Stimulated activated CD4-positive, alpha-beta T cell treated with anti-CD3 and anti-CD28 coated beads, Interleukin-12 subunit alpha, Interleukin-12 subunit beta, amount 100 ng/mL, for 4 hours (primary cell): Measurements from ENCODE around the gene CIB4.

Source experiments
- DNase-seq: peaks from one replicate; pipeline ENCODE4 v3.0.0-alpha.2; 2020

The CIB4 gene

DNA sequence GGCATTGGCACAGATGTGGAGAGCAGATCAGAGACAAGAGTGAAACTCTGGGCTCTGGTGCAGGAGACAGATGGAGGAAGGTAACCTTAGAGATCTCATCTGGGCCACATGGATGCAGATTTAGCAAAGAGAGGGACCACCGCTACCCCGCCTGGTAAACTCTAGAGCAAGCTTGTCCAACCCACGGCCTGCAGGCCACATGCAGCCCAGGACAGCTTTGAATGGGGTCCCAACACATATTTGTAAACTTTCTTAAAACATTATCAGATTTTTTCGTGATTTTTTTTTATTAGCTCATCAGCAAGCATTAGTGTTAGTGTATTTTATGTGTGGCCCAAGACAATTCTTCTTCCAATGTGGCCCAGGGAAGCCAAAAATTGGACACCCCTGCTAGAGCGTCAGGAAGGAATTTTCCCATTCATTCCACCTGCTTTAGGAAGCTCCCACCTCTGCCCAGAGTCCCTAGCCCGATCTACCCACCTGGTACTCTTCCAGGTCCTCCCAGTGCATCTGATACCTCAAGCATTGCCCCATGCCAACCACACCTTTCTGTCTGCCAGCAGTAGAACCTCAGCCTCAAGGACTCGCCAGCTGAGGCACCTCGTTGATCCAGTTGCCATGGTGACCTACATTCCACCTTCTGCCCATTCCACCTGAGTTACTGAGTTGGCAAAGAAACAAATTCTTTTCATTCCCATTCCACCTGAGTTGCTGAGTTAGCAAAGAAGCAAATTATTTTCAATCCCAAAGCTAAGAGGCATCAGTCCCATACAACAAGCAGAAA lies at the start of gene CIB4:
TSS of gene CIB4 (minus strand) at position 586 of the 784 bp plus-strand sequence. CDS start at position 534, 52 bp downstream.
- no peak for DNase-seq

- DNase-seq: no peak
These were observed 46.6 kb upstream of the CIB4 start for GRCh38 chr2:26687801-26688200.

GRCh38 chr2:26687328-26687727 lies 46.2 kb upstream of the CIB4 start:
- no peak for DNase-seq

- DNase-seq: no peak
These were observed 45.0 kb upstream of the CIB4 start for GRCh38 chr2:26685989-26686839.

DNA sequence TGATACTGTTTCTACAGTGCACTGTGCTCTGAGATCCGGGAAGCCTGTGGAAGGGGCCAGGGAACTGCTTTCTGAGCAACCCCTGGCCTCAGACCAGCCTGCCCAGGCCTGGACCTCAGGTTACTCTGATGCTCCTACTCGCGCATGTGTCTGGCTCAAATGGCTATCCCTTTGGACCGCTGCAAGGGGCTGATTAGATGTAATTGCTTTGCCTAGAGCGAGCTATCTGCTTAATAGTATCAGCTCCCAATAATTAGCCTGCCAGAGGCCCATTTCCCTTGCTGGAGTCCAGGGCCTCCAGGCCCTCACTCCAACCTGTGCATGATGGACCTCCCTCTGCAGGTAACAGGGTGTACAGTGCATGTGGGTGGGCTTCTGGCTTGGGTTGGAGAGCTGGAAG lies 44.2 kb upstream of the CIB4 start:
- DNase-seq: no peak

DNA sequence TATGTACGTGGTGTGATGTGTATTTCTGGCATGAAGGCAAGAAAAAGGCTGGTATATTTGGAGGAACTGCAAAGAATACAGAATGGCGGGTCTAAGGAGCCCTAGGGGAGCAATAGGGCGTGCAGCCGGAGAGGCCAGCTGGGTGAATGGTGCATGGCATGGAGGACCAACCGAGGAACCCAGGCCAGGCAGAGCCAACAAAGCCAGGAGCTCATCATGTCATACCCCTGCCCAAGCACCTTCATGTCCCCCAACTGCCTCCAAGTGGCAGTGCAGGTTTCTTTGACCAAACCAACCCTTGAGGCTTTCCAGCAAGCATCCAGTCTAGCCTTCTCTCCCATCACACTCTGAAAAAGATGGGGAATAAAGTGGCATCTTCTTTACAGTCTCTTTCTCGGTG lies 42.4 kb upstream of the CIB4 start:
- DNase-seq: no peak

DNA sequence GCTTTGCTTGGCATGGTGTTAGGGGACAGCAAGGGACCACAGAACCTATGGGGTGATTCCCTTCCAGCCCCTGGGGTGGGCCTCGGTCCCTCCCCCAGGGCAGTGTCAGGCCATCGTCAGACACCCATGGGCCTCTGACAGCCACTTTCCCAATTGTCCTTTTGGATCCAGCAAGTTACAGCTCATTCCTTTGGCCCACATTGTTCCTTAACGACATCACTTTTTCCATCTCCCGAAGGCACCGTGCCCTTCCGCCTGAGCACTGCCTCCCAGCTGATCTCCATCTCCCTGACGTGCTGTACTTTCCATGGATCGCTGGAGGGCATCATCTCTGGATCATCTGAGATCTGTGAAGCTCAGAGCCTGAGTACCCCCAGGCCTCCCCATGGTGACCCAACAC lies 41.0 kb upstream of the CIB4 start:
- DNase-seq: no peak

DNA sequence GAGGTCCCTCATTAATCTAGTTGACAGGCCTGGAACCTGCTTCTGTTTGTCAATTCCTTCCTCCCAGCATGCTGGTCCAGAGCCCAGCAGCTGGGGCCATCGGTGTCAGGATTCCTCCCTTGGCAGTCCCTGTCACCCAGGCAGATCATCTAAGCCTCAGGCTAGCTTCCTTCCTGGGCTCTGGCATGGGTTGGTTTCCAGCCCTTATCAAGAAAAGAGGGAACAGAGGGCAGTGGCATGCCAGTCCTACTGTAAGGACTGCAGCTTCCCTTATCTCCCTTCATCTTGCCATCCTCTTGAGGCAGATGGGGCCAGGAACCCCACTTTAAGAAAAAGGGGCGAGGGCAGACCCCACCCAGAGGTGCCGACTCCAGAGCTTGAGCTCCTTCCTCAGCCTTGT lies 40.5 kb upstream of the CIB4 start:
- no peak for DNase-seq

DNA sequence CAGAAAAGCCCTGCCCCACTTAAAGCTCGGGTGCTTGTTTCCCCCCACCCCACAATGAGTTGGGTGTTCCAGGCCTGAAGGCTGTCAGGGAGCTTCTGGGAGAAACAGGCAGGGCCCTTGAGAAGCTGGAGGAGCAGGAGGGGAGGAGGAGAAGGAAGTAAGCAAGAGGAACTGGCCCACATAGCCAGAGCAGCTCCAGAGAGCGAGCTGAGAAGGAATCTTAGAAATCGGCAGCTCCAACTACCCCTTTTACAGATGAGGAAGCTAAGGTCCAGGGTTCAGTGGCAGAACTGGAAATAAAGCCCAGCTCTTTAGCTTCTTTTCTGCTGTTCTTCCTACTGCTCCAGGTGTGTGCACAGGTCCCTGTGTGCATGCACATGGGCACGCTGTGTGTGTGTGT lies 38.7 kb upstream of the CIB4 start:
- no peak for DNase-seq

DNA sequence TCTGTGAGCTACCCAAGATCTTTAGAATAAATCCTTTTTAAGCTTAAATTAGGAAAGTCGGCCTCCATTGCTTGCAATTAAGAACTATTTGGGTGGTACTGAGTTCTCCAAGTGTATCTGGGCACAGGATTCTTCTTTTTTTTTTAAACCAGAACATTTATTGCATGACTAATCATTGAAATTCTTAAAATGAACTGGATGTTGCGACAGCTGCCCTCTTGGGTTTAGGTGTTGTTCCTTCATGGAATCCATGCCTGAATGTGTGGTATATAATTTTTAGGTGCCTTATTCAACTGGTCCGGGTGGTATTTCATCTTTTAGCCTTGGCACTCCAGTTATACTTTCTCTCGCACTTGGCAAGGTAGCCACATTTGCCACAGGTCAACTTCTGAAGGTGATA lies 36.9 kb upstream of the CIB4 start:
- DNase-seq: no peak

GRCh38 chr2:26675651-26676255 lies 34.6 kb upstream of the CIB4 start:
- DNase-seq: no peak

DNA sequence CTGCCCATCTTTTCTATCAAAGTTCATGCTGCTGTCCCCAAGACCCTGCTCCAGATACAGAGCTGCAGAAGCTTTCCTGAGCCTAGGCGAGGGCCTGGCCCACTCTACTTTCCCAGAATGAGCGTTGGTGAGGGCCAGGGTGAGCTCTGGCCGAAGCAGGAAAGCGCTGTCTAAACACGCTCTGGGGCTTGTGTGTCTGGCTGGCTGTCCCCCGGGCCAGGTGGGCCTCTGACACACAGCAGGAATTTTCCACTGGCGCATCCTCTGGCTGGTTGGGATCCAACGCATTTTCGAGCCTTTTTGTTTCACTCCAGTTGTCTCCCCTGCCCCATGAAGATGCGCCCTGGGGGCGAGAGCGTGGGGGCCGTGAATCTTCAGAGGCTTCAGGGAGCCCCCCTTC lies 33.6 kb upstream of the CIB4 start:
- DNase-seq: no peak

DNA sequence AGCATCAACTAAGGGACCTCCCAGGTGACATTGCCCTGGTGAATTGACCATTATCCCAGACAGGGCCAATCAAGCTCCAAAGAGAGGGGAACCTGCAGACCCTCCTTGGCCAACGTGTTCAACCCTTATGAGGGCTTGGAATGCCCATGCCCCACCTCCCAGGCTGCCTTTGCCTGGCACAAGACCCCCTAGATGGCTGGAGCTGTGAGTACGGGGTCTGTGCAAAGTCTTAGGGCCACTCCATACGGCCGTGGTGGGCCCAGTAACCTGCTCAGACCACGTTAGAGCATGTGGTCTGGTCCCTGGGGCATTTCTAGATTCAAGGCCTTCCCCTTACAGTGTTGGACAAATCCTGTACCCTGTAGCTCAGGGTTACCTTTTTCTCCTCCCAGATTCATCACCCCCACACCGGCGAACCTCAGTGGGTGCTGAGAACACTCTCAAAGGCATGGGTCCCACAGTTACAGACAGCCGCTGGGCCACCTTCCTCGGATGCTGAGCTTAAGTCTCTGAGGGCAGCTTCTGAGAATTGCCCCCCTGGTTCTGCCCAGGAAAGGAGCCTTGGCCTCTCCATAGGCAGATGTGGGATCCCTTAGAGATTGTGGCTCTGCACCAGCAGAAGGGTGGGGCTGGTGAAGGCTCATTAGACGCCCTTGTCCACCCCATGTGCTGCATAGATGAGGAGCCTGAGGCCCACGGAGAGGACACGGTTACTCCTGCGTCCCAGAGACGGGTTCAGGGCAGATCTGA lies 33.0 kb upstream of the CIB4 start:
- no peak for DNase-seq

GRCh38 chr2:26672818-26673393 lies 31.7 kb upstream of the CIB4 start:
- DNase-seq: no peak

GRCh38 chr2:26672112-26672817 lies 31.1 kb upstream of the CIB4 start:
- DNase-seq: no peak

- DNase-seq: no peak
These were observed 30.5 kb upstream of the CIB4 start for GRCh38 chr2:26671691-26672090.

DNA sequence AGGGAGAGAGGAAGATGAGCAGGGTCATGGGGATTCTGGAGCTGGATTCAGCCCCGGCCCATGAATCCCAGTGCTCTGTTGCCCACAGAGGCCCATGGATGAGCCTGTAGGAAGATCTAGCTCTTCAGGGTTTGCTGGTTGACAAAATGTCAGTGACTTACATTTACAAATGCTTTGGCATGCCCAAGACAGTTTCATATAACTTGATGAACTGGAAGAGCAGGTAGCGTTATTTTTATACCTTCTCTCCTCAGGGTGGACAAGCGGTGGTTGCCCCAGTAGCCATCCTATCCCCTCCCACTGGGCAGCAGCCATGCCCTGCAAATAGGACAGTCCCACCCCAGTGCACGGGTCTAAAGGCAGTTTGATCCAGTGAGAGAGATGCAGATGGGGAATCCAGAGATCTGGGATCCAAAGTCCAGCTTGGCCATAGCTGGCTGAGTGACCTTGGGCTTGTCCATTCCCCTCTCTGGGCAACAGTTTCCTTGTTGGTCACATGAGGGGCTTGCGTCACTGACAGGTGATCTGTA lies 29.8 kb upstream of the CIB4 start:
- no peak for DNase-seq

DNA sequence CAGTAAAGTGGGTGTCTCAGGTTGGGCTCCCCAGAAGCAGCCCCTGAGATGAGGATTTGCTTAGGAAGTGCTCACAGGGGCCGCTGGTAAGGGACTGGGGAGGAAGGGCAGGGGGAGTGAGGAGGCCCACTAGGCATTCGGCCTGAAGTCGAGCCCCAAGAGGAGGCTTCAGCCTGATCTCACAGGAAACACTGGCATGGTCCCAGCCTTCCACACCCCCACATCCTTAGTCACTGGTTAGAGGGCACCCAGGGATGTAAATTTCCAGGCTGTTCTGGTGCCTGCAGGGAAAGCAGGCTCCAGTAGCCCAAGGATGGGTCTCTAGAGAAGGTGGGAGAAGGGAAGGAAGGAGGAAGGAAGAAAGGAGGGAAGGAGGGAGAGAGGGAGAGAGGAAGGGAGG lies 29.0 kb upstream of the CIB4 start:
- DNase-seq: no peak

DNA sequence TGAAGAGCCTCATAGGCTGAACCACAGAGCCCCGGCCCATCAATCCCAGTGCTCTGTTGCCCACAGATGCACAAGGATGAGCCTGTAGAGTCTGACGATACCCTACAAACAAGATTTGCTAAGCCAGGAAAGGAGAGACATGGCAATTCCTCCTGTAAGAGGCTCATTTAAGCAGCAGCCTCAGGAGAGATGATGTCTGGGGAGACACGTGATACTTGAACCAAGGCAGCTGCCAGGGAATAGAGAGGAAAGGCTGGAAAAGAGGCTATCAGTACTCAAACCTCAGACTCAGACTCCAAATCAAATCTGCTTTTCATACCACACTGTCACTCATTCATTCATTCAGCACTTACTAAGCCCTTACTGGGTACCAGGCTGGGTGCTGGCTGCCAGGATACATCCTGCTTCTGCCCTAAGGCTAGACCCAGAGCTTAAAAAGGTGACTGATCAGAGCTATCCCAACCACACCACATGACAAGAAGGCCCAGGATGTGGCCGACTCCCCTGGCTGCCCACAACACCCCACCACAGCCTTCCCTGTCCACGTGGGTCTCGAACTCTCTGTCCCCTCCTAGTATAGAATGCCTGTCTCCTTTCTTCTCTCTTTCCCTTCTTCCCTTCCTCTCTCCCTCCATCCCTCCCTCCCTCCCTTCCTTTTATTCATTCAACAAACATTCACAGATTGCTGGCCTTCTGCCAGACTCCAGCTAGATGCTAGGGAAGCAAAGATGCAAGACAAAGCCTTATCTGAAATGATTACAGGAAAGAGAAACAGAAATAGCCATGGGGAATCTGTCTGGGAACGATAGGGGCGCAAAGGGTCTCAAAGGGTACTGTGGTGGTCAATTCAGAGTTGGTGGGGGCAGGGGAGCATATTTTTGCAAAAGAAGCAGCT lies 27.9 kb upstream of the CIB4 start:
- no peak for DNase-seq

GRCh38 chr2:26668041-26668440 lies 26.9 kb upstream of the CIB4 start:
- DNase-seq: no peak

DNA sequence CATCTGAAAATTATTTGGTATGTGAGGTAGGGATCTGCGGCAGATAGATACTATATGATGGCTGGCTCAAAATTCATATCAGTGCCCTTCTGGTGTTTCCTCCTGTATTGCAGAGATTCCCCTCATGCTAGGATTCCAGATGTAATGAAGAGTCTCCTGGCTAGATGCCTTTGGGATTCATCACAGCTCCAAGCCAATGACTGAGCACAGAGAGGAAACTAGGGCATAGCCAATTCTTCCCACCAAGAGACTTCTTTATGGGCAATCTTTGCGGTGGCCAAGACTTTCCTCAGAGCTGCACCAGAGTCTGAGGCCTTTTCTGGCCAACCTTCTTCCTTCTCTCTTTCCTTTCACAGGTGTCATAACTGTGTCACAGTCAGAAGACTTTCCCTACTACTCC lies 25.5 kb upstream of the CIB4 start:
- DNase-seq: no peak
